ENCODE measurements around the gene CDK17.
A peak's percentile ranks its signal among the peaks of the same experiment; 100 is the strongest.
"Not testable (repeated sequence)": the region's sequence is repeated elsewhere in the genome, so short reads cannot be mapped to it uniquely, and the experiment has no call there.

The CDK17 gene

DNA sequence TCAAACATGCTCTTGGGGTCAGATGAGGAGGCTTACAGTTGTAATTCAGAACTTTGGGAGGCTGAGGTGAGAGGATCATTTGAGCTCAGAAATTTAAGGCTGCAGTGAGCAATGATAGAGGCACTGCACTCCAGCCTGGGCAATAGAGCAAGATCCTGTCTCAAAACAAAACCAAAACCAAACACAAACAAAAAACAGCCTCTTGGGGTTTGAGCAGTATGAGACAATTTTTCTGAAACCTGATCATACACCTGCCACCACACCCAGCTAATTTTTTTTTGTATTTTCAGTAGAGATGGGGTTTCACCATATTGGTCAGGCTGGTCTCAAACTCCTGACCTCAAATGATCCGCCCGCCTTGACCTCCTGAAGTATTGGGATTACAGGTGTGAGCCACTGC is 17.4 kb upstream of the CDK17 start:
- not testable (repeated sequence) for DNase-seq (ENCODE audit: low spot score)

GRCh38 chr12:96416033-96416799 is 16.0 kb upstream of the CDK17 start:
- DNase-seq (ENCODE audit: low spot score), result no peak

DNA sequence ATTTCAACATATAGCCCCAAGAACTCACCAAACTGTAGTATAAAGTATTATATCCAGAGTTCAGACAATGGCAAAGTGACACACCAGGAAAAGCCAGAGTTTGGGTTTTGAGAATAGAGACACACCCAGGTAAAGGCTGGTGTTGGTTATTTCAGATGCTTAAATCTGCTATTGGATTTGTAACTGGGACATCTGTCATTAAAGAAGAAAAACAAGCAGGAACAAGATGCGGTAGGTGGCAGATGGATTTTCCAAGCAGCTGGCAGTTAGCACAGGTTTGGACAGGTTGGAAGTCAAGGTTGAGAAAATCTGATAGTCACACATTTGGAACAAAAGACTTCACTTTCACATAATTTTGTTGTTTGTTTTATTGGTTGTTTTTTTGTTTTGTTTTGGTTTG is 14.4 kb upstream of the CDK17 start:
- DNase-seq (ENCODE audit: low spot score), result no peak

GRCh38 chr12:96412431-96412830 is 12.2 kb upstream of the CDK17 start:
- no peak for DNase-seq (ENCODE audit: low spot score)

DNA sequence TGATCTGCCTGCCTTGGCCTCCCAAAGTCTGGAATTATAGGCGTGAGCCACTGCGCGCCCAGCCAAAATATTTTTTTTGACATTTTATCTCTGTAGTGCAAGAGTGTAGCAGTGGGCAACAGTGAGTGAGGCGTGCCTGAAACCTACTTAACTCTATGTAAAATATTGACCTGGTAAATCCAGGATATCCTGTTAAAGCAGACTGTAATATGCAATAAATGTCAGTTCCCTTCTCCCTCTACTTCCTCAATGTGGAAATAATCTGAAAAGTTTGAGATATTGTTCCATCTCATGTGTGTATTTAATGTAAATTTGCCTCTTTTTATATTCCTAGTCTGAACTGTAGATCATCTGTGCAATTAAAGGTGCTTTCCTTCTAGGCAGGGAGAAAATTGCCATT is 9.5 kb upstream of the CDK17 start:
- DNase-seq (ENCODE audit: low spot score), result no peak

DNA sequence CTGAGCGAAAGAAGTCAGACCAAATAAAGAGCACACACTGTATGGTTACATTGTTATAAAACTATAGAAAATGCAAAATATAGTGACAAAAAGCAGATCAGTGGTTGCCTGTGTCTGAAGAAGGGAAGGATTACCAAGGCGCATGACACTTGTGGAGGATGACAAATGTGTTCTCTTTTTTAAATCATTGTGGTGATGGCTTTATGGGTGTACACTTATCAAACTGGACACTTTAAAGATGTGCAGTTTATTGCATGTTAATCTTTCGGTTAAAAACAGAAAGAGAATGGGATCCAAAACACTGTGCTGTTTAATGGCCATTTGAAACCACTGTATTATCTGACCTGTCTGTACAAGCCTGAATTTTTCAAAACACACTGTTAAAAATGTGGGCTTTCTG is 8.8 kb upstream of the CDK17 start:
- DNase-seq (ENCODE audit: low spot score), result no peak

DNA sequence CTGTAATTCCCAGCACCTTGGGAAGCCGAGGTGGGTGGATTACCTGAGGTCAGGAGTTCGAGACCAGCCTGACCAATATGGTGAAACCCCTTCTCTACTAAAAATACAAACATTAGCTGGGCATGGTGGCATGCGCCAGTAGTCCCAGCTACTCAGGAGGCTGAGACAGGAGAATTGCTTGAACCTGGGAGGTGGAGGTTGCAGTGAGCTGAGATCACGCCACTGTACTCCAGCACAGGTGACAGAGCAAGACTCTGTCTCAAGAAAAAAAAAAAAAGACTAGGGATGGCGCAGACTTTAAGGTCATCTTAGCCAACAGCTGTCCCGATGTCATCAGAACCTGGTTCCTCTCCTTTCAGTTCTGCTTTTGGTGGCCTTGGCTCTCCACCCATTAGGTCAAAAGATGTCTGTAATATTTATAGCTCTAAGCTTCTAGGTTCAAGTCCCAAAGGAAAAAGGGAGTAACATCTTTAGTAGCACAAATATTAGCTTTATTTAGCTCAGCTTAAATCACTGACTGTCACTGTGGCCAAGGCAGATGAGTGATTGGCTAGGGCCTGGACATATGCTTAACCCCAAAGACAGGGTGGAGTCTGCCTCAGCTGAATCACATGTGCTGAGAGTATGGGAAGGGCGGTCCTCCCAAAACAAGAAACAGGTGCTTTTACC is 7.3 kb upstream of the CDK17 start:
- not testable (repeated sequence) for DNase-seq (ENCODE audit: low spot score)

- no peak for DNase-seq (ENCODE audit: low spot score)
Measured at GRCh38 chr12:96404696-96405095, 4.5 kb upstream of the CDK17 start.

DNA sequence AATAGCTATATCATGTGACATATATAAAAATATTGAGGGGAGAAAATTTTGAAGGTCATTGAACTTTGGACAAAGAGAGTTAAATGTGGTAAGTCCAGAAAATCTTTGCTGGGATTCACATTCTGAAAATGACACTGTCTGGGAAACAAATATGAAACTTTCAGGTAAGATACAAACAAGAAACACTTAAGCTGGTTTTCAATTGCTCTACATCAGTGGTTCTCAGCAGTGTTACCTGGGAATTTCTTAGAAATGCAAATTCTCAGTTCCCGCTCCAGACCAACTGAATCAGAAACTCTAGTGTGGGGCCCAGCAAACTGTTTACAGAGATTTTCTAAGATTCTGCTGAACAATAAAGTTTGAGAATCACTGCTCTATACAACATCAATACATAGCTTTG is 3.6 kb upstream of the CDK17 start:
- no peak for DNase-seq (ENCODE audit: low spot score)

- not testable (repeated sequence) for DNase-seq (ENCODE audit: low spot score)
Measured at GRCh38 chr12:96402522-96402921, 2.3 kb upstream of the CDK17 start.

GRCh38 chr12:96402061-96402460 is 1.8 kb upstream of the CDK17 start:
- DNase-seq (ENCODE audit: low spot score), result no peak

- DNase-seq (ENCODE audit: low spot score), result peak; percentile 85
Measured at GRCh38 chr12:96401076-96401871, 1.0 kb upstream of the CDK17 start.

GRCh38 chr12:96400631-96401075 is 414 bp upstream of the CDK17 start:
- DNase-seq (ENCODE audit: low spot score), result peak; percentile 49

GRCh38 chr12:96399120-96399918 is 920 bp downstream of the CDK17 start:
- peak; percentile 28 for DNase-seq (ENCODE audit: low spot score)

GRCh38 chr12:96398424-96399119 is 1.7 kb downstream of the CDK17 start:
- DNase-seq (ENCODE audit: low spot score), result peak; percentile 35

GRCh38 chr12:96397756-96398423 is 2.3 kb downstream of the CDK17 start:
- DNase-seq (ENCODE audit: low spot score), result no peak

DNA sequence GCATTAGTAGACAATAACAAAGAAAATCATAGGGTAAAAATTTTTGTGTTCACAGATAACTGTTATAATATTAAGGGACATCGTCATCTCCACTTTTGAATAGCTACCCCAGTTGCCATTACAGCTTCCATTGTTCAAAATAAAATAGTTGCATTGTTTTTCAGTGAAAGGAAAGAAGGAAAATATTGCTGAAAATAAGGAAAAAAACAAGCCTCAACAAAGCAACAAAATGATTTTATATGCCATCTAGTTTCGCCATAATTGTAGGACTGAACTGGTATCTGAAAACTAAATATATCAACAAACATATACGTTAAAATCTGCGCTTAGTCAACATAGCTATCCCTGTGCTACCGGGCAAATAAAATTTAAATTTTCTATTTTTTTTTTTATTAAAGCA is 3.3 kb downstream of the CDK17 start:
- DNase-seq (ENCODE audit: low spot score), result no peak

DNA sequence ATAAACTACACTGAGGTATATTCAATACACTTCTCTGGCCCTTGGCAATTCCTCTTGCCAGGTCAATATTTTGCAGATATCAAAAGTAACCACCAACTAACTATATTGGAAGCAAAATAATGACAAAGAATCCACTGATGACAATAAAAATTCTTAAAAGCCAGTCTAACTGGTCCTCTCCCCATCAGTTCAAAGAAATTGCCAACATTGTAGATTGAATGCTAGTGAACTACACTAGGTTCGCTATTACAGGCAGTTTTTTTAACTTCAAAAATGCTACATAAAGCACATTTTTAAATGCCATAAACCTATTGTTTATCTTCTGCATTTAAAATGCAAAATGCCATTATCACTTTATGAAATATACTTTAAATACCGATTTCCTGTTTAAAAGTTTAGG is 4.0 kb downstream of the CDK17 start:
- DNase-seq (ENCODE audit: low spot score), result no peak

DNA sequence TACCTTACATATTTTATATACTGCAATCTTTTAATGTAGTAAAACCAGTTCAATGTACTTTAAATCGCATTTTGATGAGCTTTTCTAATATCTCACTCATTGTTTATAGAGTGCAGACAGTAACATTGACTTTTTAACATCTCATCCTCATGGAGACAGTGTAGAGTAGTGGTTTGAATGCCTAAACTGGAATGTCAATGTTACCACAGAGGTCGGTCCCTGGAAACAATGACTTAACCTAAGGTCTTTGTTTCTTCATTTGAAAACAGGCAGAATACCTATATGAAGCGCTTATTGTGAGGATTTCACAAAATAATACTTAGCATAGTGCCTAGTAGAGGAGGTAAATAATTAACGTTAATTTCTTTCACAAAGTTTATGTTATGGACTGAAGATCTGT is 5.0 kb downstream of the CDK17 start:
- no peak for DNase-seq (ENCODE audit: low spot score)

GRCh38 chr12:96393229-96393628 is 7.0 kb downstream of the CDK17 start:
- DNase-seq (ENCODE audit: low spot score), result not testable (repeated sequence)

DNA sequence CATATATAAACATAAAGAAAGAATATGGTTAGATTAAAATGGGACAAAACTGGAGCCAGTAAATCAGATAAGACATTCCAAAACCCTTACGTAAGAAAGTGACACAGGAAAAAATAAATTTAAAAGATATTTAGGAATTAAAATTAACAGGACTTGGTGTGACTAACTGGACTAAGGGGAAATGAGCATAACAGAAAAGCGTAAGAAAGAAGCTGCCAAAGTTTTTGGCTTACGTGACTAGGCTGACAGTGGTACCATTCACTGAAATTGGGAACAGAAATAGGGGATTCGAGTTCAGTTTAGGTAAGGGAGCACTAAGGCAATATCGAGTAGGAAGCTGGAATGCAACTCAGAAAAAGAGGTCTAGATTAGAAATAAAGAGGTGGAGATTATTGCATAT is 7.8 kb downstream of the CDK17 start:
- no peak for DNase-seq (ENCODE audit: low spot score)

Data from COLO829 (cell line).